Activated naive CD4-positive, alpha-beta T cell treated with anti-CD3 and anti-CD28 coated beads for 36 hours (primary cell): ENCODE data around the gene SAPCD2. TPM values are rescaled to one million over a fixed set of nuclear protein-coding genes. Genes with fewer than 3 reads are reported as not detected.

ENCODE experiments used
- CTCF ChIA-PET: fragments of 350-600 bp; sonication (Branson Sonifier 250); formaldehyde crosslinking; loops from one replicate; lab custom pipeline; 2021; ENCODE audit warnings: antibody characterized with exemption; lab: Charles Lee
- DNase-seq: peaks from one replicate; pipeline ENCODE4 v3.0.0-alpha.2; 2020
- H3K27ac Mint-ChIP-seq: one replicate; pipeline ENCODE4 v1.8.0; 2021; ENCODE audit warnings: mild to moderate bottlenecking, mixed read lengths
- H3K27me3 Mint-ChIP-seq: one replicate; pipeline ENCODE4 v1.8.0; 2021; ENCODE audit warnings: low read depth, mixed read lengths
- H3K36me3 Mint-ChIP-seq: one replicate; pipeline ENCODE4 v1.8.0; 2021; ENCODE audit warnings: low read depth, mixed read lengths
- H3K4me1 Mint-ChIP-seq: one replicate; pipeline ENCODE4 v1.8.0; 2021; ENCODE audit warnings: low read depth, mixed read lengths
- H3K4me3 Mint-ChIP-seq: one replicate; pipeline ENCODE4 v1.8.0; 2021; ENCODE audit warnings: mild to moderate bottlenecking, moderate library complexity, mixed read lengths
- H3K9me3 Mint-ChIP-seq: one replicate; pipeline ENCODE4 v1.8.0; 2021; ENCODE audit warnings: mixed read lengths
- intact Hi-C: fragments of 100-400 bp; cut with micrococcal nuclease; formaldehyde crosslinking; loops from one replicate; pipeline ENCODE4 v1.15.1; 2023
- total RNA-seq, 2 experiments: library from RNA; stranded (reverse); gene quantifications; one replicate each; pipeline ENCODE4 v1.2.3, GENCODE V29; 2021

Gene SAPCD2
- total RNA-seq, 2 experiments from 2014 or later: 3.8 to 3.9 TPM

- no peaks in the 10 kb centered on the region for H3K36me3 Mint-ChIP-seq
- intact Hi-C loops: no loop called here
- peaks cover 5% of the 10 kb centered on the region for H3K27me3 Mint-ChIP-seq
- H3K9me3 Mint-ChIP-seq: no peaks in the 10 kb centered on the region
- no peak overlapping the region for H3K27ac Mint-ChIP-seq
- no peak overlapping the region for H3K4me3 Mint-ChIP-seq
- CTCF ChIA-PET: interaction anchor here (0.6 to 6.0 kb wide), 32 partner anchors 8 to 302 kb away, joined by 3 to 66 read pairs (median 5); partner anchors contain the start of genes AJM1, CLIC3, MAN1B1 and NPDC1
- no peak for DNase-seq
- H3K4me1 Mint-ChIP-seq: peaks cover 41% of the 10 kb centered on the region
Measured at GRCh38 chr9:137030006-137030405, 40.4 kb downstream of the SAPCD2 start.

- peaks cover 5% of the 10 kb centered on the region for H3K27me3 Mint-ChIP-seq
- no peak overlapping the region for H3K27ac Mint-ChIP-seq
Measured at GRCh38 chr9:137029058-137029936, 41.1 kb downstream of the SAPCD2 start.

GRCh38 chr9:137028263-137029057 is 41.9 kb downstream of the SAPCD2 start:
- Mint-ChIP-seq H3K4me3 (peak overlapping the region; percentile 56), H3K27ac (no peak overlapping the region)
- CTCF ChIA-PET: interaction anchor here (1.0 to 6.0 kb wide), 29 partner anchors 8 to 300 kb away, joined by 3 to 66 read pairs (median 6); partner anchors contain the start of genes AJM1, CLIC3, MAN1B1 and NPDC1

More at GRCh38 chr9:137029058-137029936, 41.1 kb downstream of the SAPCD2 start:
- H3K4me3 Mint-ChIP-seq: peak overlapping the region; percentile 56
- H3K36me3 Mint-ChIP-seq: no peaks in the 10 kb centered on the region
- CTCF ChIA-PET: interaction anchor here (0.6 to 6.0 kb wide), 40 partner anchors 9 to 301 kb away, joined by 3 to 66 read pairs (median 4); partner anchors contain the start of genes AJM1, CLIC3, MAN1B1 and NPDC1
- peaks cover 34% of the 10 kb centered on the region for H3K4me1 Mint-ChIP-seq
- peak; percentile 82 for DNase-seq
- H3K9me3 Mint-ChIP-seq: no peaks in the 10 kb centered on the region
- intact Hi-C loops: loop anchor here (5.0 kb wide), 2 partner anchors 38 to 497 kb away; no protein-coding TSS in a partner anchor

GRCh38 chr9:137027369-137028262 is 42.7 kb downstream of the SAPCD2 start, which contains the start of gene ABCA2:
TSS of gene ABCA2 (minus strand) at chr9:137028237. CDS start at chr9:137028140, 97 bp downstream.
- Mint-ChIP-seq H3K27ac (no peak within 1 kb of the TSS), H3K4me3 (peak within 1 kb of the TSS; percentile 70), H3K27me3 (peaks cover 5% of the 10 kb centered on the region), H3K4me1 (peaks cover 31% of the 10 kb centered on the region), H3K36me3 (no peaks in the 10 kb centered on the region), H3K9me3 (no peaks in the 10 kb centered on the region)
- CTCF ChIA-PET: interaction anchor here (1.2 to 6.0 kb wide), 8 partner anchors 7 to 296 kb away, joined by 3 to 66 read pairs (median 9); partner anchors contain the start of genes PAXX, SAPCD2 and TMEM141
- intact Hi-C loops: loop anchor here (5.0 kb wide), 2 partner anchors 40 to 495 kb away; no protein-coding TSS in a partner anchor
- no peak for DNase-seq

More at GRCh38 chr9:137028263-137029057, 41.9 kb downstream of the SAPCD2 start:
- H3K27me3 Mint-ChIP-seq: peaks cover 5% of the 10 kb centered on the region
- peak; percentile 74 for DNase-seq
- intact Hi-C loops: loop anchor here (5.0 kb wide), 2 partner anchors 39 to 496 kb away; no protein-coding TSS in a partner anchor
- H3K9me3 Mint-ChIP-seq: no peaks in the 10 kb centered on the region
- no peaks in the 10 kb centered on the region for H3K36me3 Mint-ChIP-seq
- H3K4me1 Mint-ChIP-seq: peaks cover 34% of the 10 kb centered on the region

- no peaks in the 10 kb centered on the region for H3K9me3 Mint-ChIP-seq
- H3K27me3 Mint-ChIP-seq: peaks cover 4% of the 10 kb centered on the region
- intact Hi-C loops: loop anchor here (5.0 kb wide), 2 partner anchors 40 to 495 kb away; no protein-coding TSS in a partner anchor
- peaks cover 25% of the 10 kb centered on the region for H3K4me1 Mint-ChIP-seq
- DNase-seq: no peak
- H3K27ac Mint-ChIP-seq: no peak overlapping the region
- CTCF ChIA-PET: interaction anchor here (1.1 to 6.0 kb wide), 5 partner anchors 8 to 179 kb away, joined by 3 to 66 read pairs (median 5); partner anchors contain the start of genes NPDC1 and SAPCD2
- H3K4me3 Mint-ChIP-seq: no peak overlapping the region
- H3K36me3 Mint-ChIP-seq: no peaks in the 10 kb centered on the region
Measured at GRCh38 chr9:137026828-137027227, 43.5 kb downstream of the SAPCD2 start.

- H3K4me3 Mint-ChIP-seq: no peak overlapping the region
- intact Hi-C loops: loop anchor here (5.0 kb wide), 2 partner anchors 41 to 494 kb away; no protein-coding TSS in a partner anchor
- DNase-seq: no peak
- peaks cover 24% of the 10 kb centered on the region for H3K4me1 Mint-ChIP-seq
- no peaks in the 10 kb centered on the region for H3K9me3 Mint-ChIP-seq
- CTCF ChIA-PET: interaction anchor here (1.1 to 6.0 kb wide), 4 partner anchors 8 to 41 kb away, joined by 4 to 66 read pairs (median 16); partner anchors contain the start of genes NPDC1 and SAPCD2
- peaks cover 3% of the 10 kb centered on the region for H3K27me3 Mint-ChIP-seq
- H3K36me3 Mint-ChIP-seq: no peaks in the 10 kb centered on the region
- no peak overlapping the region for H3K27ac Mint-ChIP-seq
Measured at GRCh38 chr9:137026384-137026783, 44.0 kb downstream of the SAPCD2 start.

- Mint-ChIP-seq H3K9me3 (no peaks in the 10 kb centered on the region), H3K36me3 (no peaks in the 10 kb centered on the region), H3K4me3 (no peak overlapping the region), H3K27me3 (peaks cover 3% of the 10 kb centered on the region), H3K27ac (no peak overlapping the region), H3K4me1 (peaks cover 20% of the 10 kb centered on the region)
- CTCF ChIA-PET: interaction anchor here (0.9 to 6.0 kb wide), 5 partner anchors 9 to 238 kb away, joined by 4 to 66 read pairs (median 4); partner anchors contain the start of genes NPDC1 and SAPCD2
- no peak for DNase-seq
- intact Hi-C loops: loop anchor here (5.0 kb wide), 2 partner anchors 42 to 493 kb away; no protein-coding TSS in a partner anchor
Measured at GRCh38 chr9:137025517-137025966, 44.8 kb downstream of the SAPCD2 start.

- no peaks in the 10 kb centered on the region for H3K9me3 Mint-ChIP-seq
- no peak for DNase-seq
- H3K4me3 Mint-ChIP-seq: no peak overlapping the region
- H3K27me3 Mint-ChIP-seq: no peaks in the 10 kb centered on the region
- no peaks in the 10 kb centered on the region for H3K36me3 Mint-ChIP-seq
- CTCF ChIA-PET: interaction anchor here (0.7 to 1.8 kb wide), 2 partner anchors 44 to 244 kb away, joined by 3 to 5 read pairs; no protein-coding TSS in a partner anchor
- H3K4me1 Mint-ChIP-seq: peaks cover 3% of the 10 kb centered on the region
- H3K27ac Mint-ChIP-seq: no peak overlapping the region
- intact Hi-C loops: no loop called here
Measured at GRCh38 chr9:137023583-137023991, 46.8 kb downstream of the SAPCD2 start.

- DNase-seq: no peak
- Mint-ChIP-seq H3K4me3 (no peak overlapping the region), H3K4me1 (peaks cover 3% of the 10 kb centered on the region), H3K36me3 (no peaks in the 10 kb centered on the region), H3K27me3 (no peaks in the 10 kb centered on the region), H3K27ac (no peak overlapping the region), H3K9me3 (no peaks in the 10 kb centered on the region)
- CTCF ChIA-PET: interaction anchor here (0.7 to 1.8 kb wide), 2 partner anchors 45 to 243 kb away, joined by 3 to 5 read pairs; no protein-coding TSS in a partner anchor
- intact Hi-C loops: no loop called here
Measured at GRCh38 chr9:137023157-137023556, 47.2 kb downstream of the SAPCD2 start.

- no peak for DNase-seq
- Mint-ChIP-seq H3K4me3 (no peak overlapping the region), H3K36me3 (no peaks in the 10 kb centered on the region), H3K27ac (no peak overlapping the region), H3K4me1 (peaks cover 3% of the 10 kb centered on the region), H3K9me3 (no peaks in the 10 kb centered on the region), H3K27me3 (no peaks in the 10 kb centered on the region)
- intact Hi-C loops: no loop called here
- CTCF ChIA-PET: interaction anchor here (1.8 kb wide), 1 partner anchor 45 kb away, joined by 5 read pairs; no protein-coding TSS in a partner anchor
Measured at GRCh38 chr9:137022662-137023008, 47.7 kb downstream of the SAPCD2 start.
